ENCODE data around the gene OR5AR1. TPM values are rescaled to one million over a fixed set of nuclear protein-coding genes. Genes with fewer than 3 reads are reported as not detected.

Gene OR5AR1
- total RNA-seq, 1 donor from 2014 or later, result not detected

DNA sequence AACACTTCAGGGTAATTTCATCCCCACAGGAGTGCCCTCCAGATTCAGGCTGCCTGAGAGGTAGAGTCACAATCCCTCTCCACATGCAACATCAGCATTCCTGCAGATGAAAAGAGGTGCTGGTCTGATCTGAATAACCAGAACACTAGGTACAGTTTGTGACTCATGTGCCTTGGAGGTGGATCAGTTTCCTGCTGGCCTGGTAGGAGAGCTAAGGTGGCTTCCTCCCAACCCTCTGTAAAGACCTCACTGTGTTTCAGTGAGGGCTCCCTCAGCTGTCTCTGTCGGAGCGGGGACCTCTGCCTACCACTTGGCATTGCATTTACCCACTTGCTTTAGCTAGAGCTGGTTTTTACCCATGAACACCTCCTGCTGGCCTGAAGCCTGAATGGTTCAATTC is 43.0 kb downstream of the OR5AR1 start:
- peaks cover 2% of the 10 kb centered on the region for H3K36me3 Mint-ChIP-seq (ENCODE audit: insufficient read depth)
- no peak overlapping the region for H3K27ac Mint-ChIP-seq
- no peak overlapping the region for H3K4me3 Mint-ChIP-seq (ENCODE audit: low read depth)
- TF ChIP-seq, protein P1, sequence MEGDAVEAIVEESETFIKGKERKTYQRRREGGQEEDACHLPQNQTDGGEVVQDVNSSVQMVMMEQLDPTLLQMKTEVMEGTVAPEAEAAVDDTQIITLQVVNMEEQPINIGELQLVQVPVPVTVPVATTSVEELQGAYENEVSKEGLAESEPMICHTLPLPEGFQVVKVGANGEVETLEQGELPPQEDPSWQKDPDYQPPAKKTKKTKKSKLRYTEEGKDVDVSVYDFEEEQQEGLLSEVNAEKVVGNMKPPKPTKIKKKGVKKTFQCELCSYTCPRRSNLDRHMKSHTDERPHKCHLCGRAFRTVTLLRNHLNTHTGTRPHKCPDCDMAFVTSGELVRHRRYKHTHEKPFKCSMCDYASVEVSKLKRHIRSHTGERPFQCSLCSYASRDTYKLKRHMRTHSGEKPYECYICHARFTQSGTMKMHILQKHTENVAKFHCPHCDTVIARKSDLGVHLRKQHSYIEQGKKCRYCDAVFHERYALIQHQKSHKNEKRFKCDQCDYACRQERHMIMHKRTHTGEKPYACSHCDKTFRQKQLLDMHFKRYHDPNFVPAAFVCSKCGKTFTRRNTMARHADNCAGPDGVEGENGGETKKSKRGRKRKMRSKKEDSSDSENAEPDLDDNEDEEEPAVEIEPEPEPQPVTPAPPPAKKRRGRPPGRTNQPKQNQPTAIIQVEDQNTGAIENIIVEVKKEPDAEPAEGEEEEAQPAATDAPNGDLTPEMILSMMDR (IDR thresholded peaks at IDR 0.05; ENCODE audit: unreplicated experiment), result no peak
- no peaks in the 10 kb centered on the region for H3K4me1 Mint-ChIP-seq (ENCODE audit: low read depth)
- H3K9me3 Mint-ChIP-seq (ENCODE audit: low read depth), result peaks cover 28% of the 10 kb centered on the region
- no peak for DNase-seq (ENCODE audit: low spot score, unreplicated experiment)
- no peaks in the 10 kb centered on the region for H3K27me3 Mint-ChIP-seq

GRCh38 chr11:56714206-56714605 is 50.7 kb downstream of the OR5AR1 start:
- Mint-ChIP-seq H3K4me3 (ENCODE audit: low read depth) (no peak overlapping the region), H3K36me3 (ENCODE audit: insufficient read depth) (peaks cover 2% of the 10 kb centered on the region), H3K4me1 (ENCODE audit: low read depth) (peaks cover 16% of the 10 kb centered on the region), H3K27me3 (no peaks in the 10 kb centered on the region), H3K27ac (no peak overlapping the region), H3K9me3 (ENCODE audit: low read depth) (peaks cover 30% of the 10 kb centered on the region)
- TF ChIP-seq, protein P1 (IDR thresholded peaks at IDR 0.05; ENCODE audit: unreplicated experiment), result no peak
- no peak for DNase-seq (ENCODE audit: low spot score, unreplicated experiment)

Other genes starting within 250 kb of the OR5AR1 start
- gene OR5M3, start 190.3 kb upstream of the OR5AR1 start, total RNA-seq, result not detected in 2 replicates
- gene OR5M8, start 172.3 kb upstream of the OR5AR1 start, total RNA-seq, result not detected in 2 replicates
- not detected in 2 replicates for gene OR5M11, start 120.4 kb upstream of the OR5AR1 start, total RNA-seq
- gene OR5M10, start 86.0 kb upstream of the OR5AR1 start, total RNA-seq, result not detected in 2 replicates
- gene OR5M1, start 48.8 kb upstream of the OR5AR1 start, total RNA-seq, result not detected in 2 replicates
- not detected in 2 replicates for gene OR5AP2, start 21.2 kb upstream of the OR5AR1 start, total RNA-seq
- gene OR9G1, start 35.4 kb downstream of the OR5AR1 start, total RNA-seq, result not detected in 2 replicates
- gene OR9G4, start 85.0 kb downstream of the OR5AR1 start, total RNA-seq, result not detected in 2 replicates